Measurements from ENCODE around the gene PPIL6.
"Not testable (repeated sequence)": the region's sequence is repeated elsewhere in the genome, so short reads cannot be mapped to it uniquely, and the experiment has no call there.

PPIL6 gene

GRCh38 chr6:109466212-109466923 is 25.9 kb upstream of the PPIL6 start:
- DNase-seq (ENCODE audit: low read depth in 3 of 3), result no peak

- DNase-seq (ENCODE audit: low read depth in 3 of 3), result no peak
Measured at GRCh38 chr6:109465772-109466171, 25.3 kb upstream of the PPIL6 start.

DNA sequence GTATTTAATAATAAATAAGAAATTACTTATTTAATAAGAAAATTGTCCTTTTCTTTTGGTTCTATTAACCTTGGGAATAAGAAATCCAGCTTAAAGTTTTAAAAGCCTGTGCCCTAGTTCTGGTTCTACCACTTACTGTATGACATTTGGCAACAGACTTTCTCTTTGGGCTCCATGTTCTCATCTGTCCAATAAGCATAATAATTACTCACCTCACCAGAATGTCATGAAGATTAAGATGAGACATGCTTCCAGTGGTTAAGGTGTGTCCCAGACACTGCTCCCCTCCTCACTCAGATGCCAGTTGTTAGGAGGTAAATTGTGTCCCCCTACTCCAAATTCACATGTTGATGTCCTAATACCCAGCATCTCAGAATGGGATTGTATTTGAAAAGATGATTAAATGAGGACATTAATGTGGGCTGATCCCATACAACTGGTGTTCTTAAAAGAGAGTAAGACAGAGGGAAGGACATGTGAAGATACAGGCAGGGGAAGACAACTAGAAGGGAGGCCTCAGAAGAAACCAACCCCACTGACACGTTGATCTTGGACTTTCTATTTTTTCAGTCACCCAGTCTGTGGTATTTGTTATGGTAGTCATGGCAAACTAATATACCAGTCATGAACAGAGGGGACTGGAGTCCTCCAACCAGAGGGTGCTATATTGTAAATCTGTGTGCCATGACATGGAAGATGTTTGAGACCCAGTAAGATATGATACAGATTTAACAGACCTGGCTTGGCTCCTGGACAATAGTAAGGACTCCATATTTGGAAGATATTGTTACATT is 21.5 kb upstream of the PPIL6 start:
- no peak for DNase-seq (ENCODE audit: low read depth in 3 of 3)

- not testable (repeated sequence) for DNase-seq (ENCODE audit: low read depth in 3 of 3)
Measured at GRCh38 chr6:109461205-109461604, 20.8 kb upstream of the PPIL6 start.

GRCh38 chr6:109460161-109460829 is 19.9 kb upstream of the PPIL6 start:
- no peak for DNase-seq (ENCODE audit: low read depth in 3 of 3)

- DNase-seq (ENCODE audit: low read depth in 3 of 3), result peak in 1 of 3 donors; percentile 27
Measured at GRCh38 chr6:109458774-109459531, 18.5 kb upstream of the PPIL6 start.

DNA sequence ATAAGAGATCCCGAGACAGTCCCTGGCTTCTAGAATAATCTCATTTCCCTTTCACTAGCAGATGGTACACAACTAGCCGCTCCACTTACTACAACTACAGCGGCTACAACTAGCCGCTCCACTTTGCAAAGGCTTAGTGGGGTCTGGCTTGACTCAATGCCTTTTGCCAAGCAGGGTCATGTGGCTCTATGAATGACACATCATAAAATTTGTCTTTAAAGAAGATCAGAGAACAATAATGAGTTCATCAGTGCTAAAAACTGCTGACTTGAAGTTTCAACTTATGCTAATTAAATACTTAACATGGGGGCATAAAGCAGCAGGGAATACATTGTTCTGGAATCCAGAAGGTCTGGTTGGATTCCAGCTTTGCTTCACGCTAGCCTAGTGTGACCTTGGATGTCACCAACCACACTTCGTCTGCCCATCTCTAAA is 17.2 kb upstream of the PPIL6 start:
- no peak for DNase-seq (ENCODE audit: low read depth in 3 of 3)

GRCh38 chr6:109456710-109457561 is 16.5 kb upstream of the PPIL6 start:
- no peak for DNase-seq (ENCODE audit: low read depth in 3 of 3)

DNA sequence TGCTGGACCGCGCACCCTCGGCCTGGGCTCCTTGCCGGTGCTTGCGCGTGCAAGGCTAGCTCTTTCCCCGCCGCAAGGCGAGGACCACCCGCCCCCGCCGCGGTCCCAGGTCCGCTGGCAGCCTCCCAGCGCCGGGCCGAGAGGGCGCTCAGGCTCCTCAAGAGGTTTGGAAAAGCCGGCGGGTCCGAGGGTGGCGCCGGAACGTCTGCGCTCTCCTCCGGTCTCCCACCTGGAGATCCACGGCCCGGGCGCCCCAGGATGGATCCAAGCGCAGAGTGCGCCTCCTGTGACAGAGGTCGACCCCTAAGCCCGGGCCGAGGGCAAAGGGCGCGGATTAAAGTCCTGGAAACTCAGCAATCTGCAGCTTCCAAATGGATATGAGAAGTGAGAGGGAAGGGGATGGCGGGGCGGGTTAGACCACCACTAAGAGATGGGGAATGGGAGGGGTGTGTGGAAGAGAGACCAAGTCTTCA is 15.7 kb upstream of the PPIL6 start:
- no peak for DNase-seq (ENCODE audit: low read depth in 3 of 3)

- peak in 2 of 3 donors; percentile 27 to 36 for DNase-seq (ENCODE audit: low read depth in 3 of 3)
Measured at GRCh38 chr6:109455437-109456110, 15.1 kb upstream of the PPIL6 start, which contains the start of gene MICAL1. TSS of gene MICAL1 (minus strand) at chr6:109455772. CDS start at chr6:109454196, 1,576 bp downstream.

- peak in 1 of 3 donors; percentile 49 for DNase-seq (ENCODE audit: low read depth in 3 of 3)
Measured at GRCh38 chr6:109454496-109455436, 14.3 kb upstream of the PPIL6 start.

- no peak for DNase-seq (ENCODE audit: low read depth in 3 of 3)
Measured at GRCh38 chr6:109453594-109454495, 13.4 kb upstream of the PPIL6 start.

DNA sequence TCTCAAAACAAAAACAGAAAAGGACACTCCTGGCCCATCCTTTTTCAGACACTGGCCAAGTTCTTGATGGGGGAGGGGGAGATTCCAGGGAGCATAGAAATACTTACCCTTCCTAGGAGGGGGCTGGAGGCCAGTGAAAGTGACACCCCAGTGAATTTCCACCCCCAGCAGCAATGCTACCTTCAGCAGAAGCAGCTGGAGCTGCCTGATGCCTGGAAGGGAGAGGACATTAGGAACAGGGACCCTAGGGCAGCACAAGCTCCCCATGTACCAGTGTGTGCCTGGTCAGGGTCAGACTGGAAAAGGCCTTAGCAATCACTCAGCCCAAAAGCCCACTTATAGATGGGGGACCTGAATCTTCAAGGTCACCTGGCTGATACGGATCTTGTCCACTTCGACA is 12.7 kb upstream of the PPIL6 start:
- no peak for DNase-seq (ENCODE audit: low read depth in 3 of 3)

- DNase-seq (ENCODE audit: low read depth in 3 of 3), result no peak
Measured at GRCh38 chr6:109452181-109452580, 11.8 kb upstream of the PPIL6 start.

DNA sequence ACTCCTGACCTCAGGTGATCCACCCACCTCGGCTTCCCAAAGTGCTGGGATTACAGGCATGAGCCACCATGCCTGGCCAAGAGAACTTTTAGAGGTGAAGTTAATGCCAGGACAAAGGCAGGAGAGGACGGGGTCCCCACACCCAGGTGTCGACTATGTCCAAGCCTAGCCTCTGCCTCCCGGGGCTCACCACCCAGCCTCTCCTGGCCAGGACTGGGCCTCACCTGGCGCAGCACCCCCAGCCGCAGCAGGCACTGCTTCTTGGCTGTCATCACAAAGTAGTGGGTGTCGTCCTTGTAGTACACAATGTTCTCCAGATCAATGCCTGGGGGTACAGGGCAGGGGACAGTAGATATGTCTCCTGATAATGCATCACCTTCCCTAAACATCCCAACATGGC is 10.9 kb upstream of the PPIL6 start:
- no peak for DNase-seq (ENCODE audit: low read depth in 3 of 3)

GRCh38 chr6:109450801-109451200 is 10.4 kb upstream of the PPIL6 start:
- DNase-seq (ENCODE audit: low read depth in 3 of 3), result no peak

DNA sequence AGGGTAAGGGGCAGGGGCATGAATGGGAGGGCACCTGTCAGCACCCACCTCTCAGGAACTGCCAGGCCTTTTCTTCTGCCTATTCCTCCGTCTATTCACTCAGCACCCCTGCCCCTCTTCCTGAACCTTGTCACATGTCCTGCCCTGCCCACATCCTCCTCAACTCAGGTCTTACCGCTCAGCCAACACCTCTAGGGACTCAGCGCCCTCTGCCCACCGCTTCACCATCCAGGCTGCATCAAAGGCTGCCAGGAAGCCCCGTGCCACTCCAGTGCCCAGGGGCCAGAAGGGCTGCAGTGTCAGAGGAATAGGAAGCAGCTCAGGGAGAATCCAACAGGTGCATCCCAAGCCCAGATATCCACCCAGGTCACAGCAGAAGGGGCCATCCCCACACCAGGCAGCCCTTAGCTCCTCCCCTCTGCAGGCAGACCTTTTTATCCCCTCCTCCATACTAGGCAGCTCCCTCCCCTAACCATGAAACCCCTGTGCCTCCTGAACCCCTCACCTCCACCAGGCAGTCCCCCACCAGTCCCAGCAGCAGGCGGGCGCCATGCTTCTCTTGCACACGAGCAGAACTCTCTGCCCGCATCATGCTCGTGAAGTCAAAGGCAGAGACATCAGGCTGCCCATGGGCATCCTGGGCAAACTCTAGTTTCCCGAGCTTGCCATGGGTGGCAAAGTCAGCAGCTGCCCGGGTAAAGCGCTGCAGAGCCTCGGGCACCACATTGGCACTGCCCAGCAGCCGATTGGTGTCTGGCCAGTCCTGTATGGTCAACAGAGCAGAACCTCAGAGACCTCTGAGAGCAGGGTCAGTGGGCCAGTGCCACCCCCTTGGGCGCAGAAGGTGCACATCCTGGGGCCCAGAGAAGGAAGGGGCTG is 9.6 kb upstream of the PPIL6 start:
- DNase-seq (ENCODE audit: low read depth in 3 of 3), result no peak
